T-helper 1 cell treated with Interleukin-12 subunit alpha and Interleukin-12 subunit beta and Interleukin-4 antibody, amounts not matched to agents 30 μg/mL and 1 μg/mL, for 36 hours (primary cell): ENCODE data around the gene IPO7.
"Not testable (repeated sequence)": the region's sequence is repeated elsewhere in the genome, so short reads cannot be mapped to it uniquely, and the experiment has no call there.

Experiments used
- H3K27ac Mint-ChIP-seq: one replicate; pipeline ENCODE4 v1.8.0; 2021; ENCODE audit warnings: mild to moderate bottlenecking, mixed read lengths
- H3K27me3 Mint-ChIP-seq: one replicate; pipeline ENCODE4 v1.8.0; 2021; ENCODE audit warnings: low read depth, mixed read lengths
- H3K36me3 Mint-ChIP-seq: one replicate; pipeline ENCODE4 v1.8.0; 2021; ENCODE audit warnings: low read depth, mixed read lengths
- H3K4me1 Mint-ChIP-seq: one replicate; pipeline ENCODE4 v1.8.0; 2021; ENCODE audit warnings: low read depth, mixed read lengths
- H3K4me3 Mint-ChIP-seq: one replicate; pipeline ENCODE4 v1.8.0; 2021; ENCODE audit warnings: mild to moderate bottlenecking, moderate library complexity, mixed read lengths
- H3K9me3 Mint-ChIP-seq: one replicate; pipeline ENCODE4 v1.8.0; 2021; ENCODE audit warnings: mixed read lengths

Gene IPO7

DNA sequence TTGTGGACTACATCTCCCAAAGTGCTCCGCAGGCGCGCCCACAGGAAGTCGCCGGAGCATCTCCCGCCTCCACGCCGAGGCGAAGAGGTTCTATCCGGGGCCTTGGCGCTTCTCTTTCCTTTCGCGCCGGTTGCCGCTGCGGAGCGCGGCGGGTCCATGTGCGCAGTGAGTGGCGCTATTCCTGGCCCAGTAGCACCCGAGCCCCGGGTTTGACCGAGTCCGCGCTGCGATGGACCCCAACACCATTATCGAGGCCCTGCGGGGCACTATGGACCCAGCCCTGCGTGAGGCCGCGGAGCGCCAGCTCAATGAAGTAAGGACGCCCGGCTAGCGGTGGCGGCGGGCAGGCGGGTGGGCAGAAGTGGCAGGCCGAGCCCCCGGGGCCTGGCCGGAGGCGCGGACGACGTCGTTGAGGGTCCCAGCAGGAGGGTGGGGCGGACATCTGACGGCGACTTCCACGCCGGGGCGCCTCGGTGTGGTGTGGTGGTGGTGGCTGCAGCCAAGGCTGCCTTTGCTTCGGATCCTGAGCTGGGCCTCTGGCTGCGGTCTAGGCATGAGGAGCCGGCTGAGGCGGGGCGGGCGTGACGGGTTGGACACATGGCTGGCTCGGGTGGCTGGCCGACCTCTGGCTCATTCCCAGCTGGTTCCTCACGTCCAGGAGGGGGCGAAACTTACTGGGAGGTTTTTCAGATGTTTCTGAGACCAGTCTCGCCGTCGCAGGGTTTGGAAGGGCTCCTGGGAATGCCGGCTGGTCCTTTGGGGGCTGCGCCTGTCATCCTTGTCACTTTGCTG lies at the start of gene IPO7:
Gene IPO7 (plus strand): TSS at position 118 of the 792 bp plus-strand sequence. CDS start 112 bp downstream, at position 230.
- Mint-ChIP-seq H3K9me3 (no peaks in the 10 kb centered on the region), H3K27me3 (no peaks in the 10 kb centered on the region), H3K4me1 (peaks cover 19% of the 10 kb centered on the region), H3K4me3 (peak within 1 kb of the TSS; percentile 91), H3K36me3 (peaks cover 10% of the 10 kb centered on the region), H3K27ac (peak within 1 kb of the TSS; percentile 86)

DNA sequence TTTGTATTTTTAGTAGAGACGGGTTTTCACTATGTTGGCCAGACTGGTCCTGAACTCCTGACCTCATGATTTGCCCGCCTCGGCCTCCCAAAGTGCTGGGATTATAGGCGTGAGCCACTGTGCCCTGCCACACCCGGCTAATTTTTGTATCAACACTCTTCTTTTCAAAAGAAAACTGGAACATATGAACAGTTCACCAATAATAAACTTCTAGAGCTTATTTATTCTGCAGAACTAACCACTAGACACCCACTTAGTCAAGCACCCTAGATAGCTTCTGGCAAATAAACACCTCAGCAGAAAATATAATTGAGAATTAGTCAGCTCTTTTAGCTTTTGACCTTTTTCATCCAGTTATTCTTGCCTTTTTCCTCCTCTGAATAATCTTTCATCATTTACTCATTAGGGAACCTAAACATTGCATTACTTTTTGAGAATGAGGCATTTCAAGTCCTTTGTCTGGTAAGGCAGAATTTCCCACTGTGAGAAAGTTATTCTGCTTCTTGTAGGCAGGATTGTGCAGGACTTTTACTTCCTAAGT lies 42.7 kb upstream of the IPO7 start:
- Mint-ChIP-seq H3K36me3 (no peaks in the 10 kb centered on the region), H3K27ac (no peak overlapping the region), H3K4me1 (no peaks in the 10 kb centered on the region), H3K27me3 (peaks cover 7% of the 10 kb centered on the region), H3K9me3 (no peaks in the 10 kb centered on the region), H3K4me3 (no peak overlapping the region)

DNA sequence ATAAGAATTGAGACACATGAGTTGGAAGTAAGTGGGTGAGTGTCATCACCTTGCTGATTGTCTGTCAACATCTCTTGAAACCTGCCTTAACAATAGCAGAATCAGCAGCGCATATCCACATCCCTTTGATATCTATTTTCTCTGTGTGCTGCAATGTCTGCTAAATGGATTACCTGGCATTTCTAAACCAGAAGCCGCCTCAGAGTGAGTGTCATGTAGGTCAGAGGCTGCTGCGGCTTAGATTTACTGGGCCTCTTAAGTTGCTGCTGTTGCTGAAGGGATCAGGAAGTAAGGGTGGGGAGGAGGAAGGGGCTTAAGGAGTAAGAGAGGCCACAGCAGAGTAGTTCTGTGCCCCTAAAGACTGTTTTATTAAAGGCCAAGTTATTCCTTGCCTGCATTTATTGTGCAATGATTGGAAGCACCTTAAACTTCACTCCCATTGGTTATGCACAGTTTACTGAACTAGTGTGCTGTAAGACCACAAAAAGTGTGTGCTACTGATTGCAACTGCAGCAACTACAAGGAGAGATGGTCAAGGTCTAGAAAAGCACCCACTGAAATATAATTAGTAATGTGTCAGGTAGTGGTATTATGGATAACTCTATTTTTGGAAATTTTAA lies 40.3 kb upstream of the IPO7 start:
- no peak overlapping the region for H3K27ac Mint-ChIP-seq
- H3K9me3 Mint-ChIP-seq, result no peaks in the 10 kb centered on the region
- peaks cover 15% of the 10 kb centered on the region for H3K4me1 Mint-ChIP-seq
- H3K27me3 Mint-ChIP-seq, result peaks cover 29% of the 10 kb centered on the region
- no peaks in the 10 kb centered on the region for H3K36me3 Mint-ChIP-seq
- H3K4me3 Mint-ChIP-seq, result no peak overlapping the region

DNA sequence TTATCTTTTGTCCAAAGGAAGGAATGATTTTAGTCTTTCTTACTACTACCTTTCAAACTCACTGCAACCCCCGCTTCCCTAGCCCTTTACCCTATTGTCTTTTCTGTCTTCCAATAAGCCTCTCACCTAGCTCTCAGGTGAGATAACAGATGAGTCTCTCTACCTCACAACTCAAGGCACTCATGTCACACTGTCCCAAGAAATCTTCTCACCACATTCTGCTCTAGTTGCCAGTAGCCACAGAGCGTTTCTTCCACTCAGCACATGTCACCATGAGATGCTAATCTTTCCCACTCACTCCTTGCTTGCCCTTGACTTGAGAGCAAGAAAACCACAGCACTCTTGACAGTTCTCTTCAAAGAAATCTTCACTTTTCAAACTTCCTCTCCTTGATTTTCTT lies 37.4 kb upstream of the IPO7 start:
- H3K9me3 Mint-ChIP-seq, result no peaks in the 10 kb centered on the region
- peaks cover 18% of the 10 kb centered on the region for H3K4me1 Mint-ChIP-seq
- H3K36me3 Mint-ChIP-seq, result no peaks in the 10 kb centered on the region
- no peak overlapping the region for H3K27ac Mint-ChIP-seq
- peaks cover 41% of the 10 kb centered on the region for H3K27me3 Mint-ChIP-seq
- no peak overlapping the region for H3K4me3 Mint-ChIP-seq

DNA sequence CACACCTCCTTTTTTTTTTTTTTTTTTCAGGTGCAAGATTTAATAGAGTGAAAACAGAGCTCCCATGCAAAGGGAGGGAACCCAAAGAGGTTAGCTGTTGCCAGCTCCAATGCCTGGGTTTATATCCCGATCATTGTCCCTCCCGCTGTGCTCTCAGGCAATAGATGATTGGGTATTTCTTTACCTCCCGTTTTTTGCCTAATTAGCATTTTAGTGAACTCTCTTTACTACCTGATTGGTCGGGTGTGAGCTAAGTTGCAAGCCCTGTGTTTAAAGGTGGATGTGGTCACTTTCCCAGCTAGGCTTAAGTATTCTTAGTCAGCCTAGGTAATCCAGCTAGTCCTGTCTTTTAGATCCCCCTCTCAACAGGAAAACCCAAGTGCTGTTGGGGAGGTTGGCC lies 36.7 kb upstream of the IPO7 start:
- H3K4me3 Mint-ChIP-seq, H3K36me3 Mint-ChIP-seq, H3K9me3 Mint-ChIP-seq, H3K27ac Mint-ChIP-seq: not testable (repeated sequence)
- H3K4me1 Mint-ChIP-seq, result peaks cover 18% of the 10 kb centered on the region
- peaks cover 41% of the 10 kb centered on the region for H3K27me3 Mint-ChIP-seq

DNA sequence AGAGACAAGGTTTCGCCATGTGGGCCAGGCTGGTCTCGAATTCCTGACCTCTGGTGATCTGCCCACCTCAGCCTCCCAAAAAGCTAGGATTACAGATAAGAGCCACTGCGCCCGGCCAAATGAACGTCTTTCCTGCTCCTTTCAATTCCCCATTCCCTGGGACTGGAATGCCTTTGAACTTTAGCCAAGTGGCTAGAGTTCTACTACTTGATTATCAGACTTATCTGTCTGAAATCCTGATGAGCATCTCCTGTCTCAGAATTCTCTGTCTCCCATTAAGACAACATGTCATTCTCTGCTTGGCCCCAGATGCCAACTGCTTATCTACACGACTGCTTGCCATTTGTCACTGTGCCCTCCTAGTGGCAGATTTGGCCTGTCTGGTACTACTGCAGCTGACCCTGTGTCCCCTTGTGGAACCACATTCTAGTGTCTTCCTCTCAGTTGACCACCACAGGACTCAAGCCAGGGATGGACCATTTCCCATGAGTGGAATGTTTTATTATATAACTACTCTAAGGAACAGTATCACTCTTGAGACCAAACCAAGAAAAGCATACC lies 33.1 kb upstream of the IPO7 start:
- no peaks in the 10 kb centered on the region for H3K36me3 Mint-ChIP-seq
- peaks cover 35% of the 10 kb centered on the region for H3K27me3 Mint-ChIP-seq
- H3K9me3 Mint-ChIP-seq, result no peaks in the 10 kb centered on the region
- no peak overlapping the region for H3K27ac Mint-ChIP-seq
- H3K4me3 Mint-ChIP-seq, result no peak overlapping the region
- H3K4me1 Mint-ChIP-seq, result peaks cover 18% of the 10 kb centered on the region

DNA sequence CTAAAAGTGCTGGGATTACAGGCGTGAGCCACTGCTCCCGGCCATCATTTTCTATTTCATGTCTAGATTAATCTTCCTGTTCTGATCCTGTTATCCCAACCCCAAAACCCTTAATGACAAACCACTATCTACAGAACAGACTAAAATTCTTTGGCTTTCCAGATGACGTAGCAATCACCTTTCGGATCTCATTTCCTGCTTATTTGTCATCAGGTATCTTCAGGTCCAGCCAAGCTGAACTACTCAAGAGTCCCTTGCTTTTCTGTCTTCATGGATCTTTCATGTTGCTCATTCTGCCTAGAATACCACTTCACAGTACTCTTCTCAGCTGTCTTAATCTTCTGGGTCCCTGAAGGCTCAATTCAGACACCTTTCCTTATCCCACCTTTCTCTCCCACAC lies 27.4 kb upstream of the IPO7 start:
- H3K36me3 Mint-ChIP-seq, result no peaks in the 10 kb centered on the region
- H3K9me3 Mint-ChIP-seq, result no peaks in the 10 kb centered on the region
- peaks cover 3% of the 10 kb centered on the region for H3K4me1 Mint-ChIP-seq
- no peak overlapping the region for H3K4me3 Mint-ChIP-seq
- peaks cover 3% of the 10 kb centered on the region for H3K27me3 Mint-ChIP-seq
- H3K27ac Mint-ChIP-seq, result no peak overlapping the region

DNA sequence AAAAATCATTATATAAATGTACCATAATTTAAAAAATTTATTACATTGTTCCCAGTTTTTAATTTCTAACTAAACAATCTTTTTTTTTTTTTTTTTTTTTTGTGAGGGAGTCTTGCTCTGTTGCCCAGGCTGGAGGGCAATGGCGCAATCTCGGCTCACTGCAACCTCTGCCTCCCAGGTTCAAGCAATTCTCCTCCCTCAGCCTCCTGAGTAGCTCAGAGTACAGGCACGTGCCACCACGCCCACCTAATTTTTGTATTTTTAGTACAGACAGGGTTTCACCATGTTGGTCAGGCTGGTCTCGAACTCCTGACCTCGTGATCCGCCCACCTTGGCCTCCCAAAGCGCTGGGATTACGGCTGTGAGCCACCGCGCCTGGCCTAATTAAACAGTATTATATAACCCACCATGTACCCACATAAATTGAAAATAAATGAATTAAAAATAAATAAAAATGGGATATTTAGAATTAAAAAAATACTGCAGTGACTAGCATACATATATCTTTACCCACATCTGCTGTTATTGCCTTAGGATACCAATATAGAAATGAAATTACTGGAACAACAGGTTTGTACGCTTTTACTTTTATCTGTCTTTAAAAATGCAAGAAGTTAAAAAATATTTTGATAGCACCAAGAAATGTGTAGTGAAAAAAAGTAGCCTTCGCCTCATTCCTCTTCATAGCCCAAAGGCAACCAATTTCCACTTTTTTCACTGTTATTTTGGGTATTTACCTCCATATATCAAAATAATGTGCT lies 23.4 kb upstream of the IPO7 start:
- Mint-ChIP-seq H3K4me1 (peaks cover 18% of the 10 kb centered on the region), H3K27ac (peak overlapping the region; percentile 19)
- not testable (repeated sequence) for H3K4me3 Mint-ChIP-seq

DNA sequence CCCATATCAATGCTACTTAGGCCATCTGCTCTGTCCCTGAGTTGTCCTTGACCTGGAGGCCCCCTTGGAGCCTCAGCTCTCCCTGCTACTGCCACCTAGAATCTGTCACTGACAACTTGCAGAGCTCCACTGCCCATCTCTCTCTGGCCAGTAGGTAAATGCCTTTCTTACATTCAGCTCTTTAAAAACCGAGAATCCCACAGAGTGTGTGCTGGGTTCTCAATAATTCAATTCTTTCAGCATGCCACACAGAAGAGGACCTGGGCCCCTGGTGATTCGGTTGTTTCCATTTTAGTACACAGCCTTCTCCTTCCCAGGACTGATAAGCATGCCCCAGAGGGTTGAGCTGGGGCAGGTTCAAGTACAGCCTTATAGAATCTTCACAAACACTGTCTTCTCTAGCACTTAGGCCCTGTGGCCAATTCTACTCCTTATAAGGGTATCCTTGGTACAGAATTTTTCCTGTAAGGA lies 22.0 kb upstream of the IPO7 start:
- Mint-ChIP-seq H3K27ac (peak overlapping the region; percentile 34), H3K9me3 (no peaks in the 10 kb centered on the region), H3K27me3 (peaks cover 3% of the 10 kb centered on the region), H3K4me1 (peaks cover 18% of the 10 kb centered on the region), H3K4me3 (no peak overlapping the region), H3K36me3 (no peaks in the 10 kb centered on the region)

More for the DNA sequence above, 23.4 kb upstream of the IPO7 start:
- H3K9me3 Mint-ChIP-seq, H3K36me3 Mint-ChIP-seq, H3K27me3 Mint-ChIP-seq: not testable (repeated sequence)

DNA sequence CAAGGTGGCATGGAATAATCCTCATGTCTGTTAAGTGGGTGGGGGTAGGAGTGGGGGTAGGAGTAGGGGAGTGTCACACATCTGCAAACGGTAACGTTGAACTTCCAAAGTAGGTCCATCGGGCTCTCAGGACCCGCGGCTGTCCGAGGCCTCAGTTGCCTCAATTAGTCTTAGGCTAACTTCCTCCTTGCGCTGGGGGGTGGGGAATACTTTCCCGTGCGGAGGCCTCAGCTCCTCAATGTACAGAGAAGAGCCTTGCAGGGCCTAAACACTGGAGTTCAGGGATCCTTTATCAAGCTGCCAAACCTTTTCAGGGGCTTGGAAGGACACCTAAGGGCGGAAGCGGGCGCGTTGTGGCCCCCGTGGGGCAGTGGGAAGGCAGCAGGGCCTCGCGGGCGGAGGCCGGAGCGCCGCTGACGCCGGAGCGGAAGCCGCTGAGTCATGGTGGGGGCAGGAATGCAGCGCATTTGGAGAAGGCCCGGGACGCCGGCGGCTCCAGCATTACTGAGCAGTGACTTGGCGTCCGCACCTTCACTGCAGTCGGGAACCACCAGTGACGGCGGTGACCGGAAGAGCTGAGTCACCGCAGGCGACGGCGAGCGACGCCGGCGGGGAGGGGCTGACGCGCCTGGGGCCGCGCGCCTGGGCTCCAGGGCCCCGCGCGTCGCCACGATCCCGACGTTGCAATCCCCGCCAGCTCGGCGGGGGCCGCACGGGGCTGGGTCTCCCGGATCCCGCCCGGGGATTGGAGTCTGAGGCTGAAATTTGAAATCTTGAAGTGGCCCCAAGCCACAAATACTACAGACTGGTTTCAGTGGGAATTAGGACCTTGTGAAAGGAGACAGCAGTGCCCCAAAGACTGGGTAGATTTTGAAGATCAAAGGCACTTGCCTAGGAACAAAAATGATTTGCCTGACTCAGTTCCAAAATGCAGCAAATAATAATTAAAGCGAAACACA lies 20.2 kb upstream of the IPO7 start:
- Mint-ChIP-seq H3K9me3 (no peaks in the 10 kb centered on the region), H3K4me1 (peaks cover 18% of the 10 kb centered on the region), H3K4me3 (peak overlapping the region; percentile 77), H3K27me3 (no peaks in the 10 kb centered on the region), H3K27ac (peak overlapping the region; percentile 89), H3K36me3 (no peaks in the 10 kb centered on the region)

DNA sequence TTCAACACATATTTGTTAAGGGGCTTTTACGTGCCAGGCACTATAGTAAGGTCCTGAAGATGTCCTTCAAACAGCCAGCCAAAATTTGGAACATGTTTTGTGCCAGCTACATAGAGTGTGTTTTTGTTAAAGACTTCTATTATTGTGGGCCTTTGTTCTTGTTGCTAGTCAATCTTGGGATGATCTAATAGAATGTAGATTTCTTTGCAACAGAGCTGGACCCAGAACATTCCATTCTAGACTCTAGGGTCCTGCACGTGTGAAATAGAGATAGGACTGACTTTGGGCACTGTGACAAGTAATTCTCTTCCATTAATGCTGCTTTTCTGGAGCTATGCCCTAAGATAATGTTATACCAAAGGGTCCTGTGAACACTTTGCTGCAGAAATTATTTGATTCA lies 16.9 kb upstream of the IPO7 start:
- Mint-ChIP-seq H3K36me3 (no peaks in the 10 kb centered on the region), H3K4me1 (peaks cover 11% of the 10 kb centered on the region), H3K4me3 (no peak overlapping the region), H3K27me3 (peaks cover 5% of the 10 kb centered on the region), H3K9me3 (no peaks in the 10 kb centered on the region), H3K27ac (no peak overlapping the region)

DNA sequence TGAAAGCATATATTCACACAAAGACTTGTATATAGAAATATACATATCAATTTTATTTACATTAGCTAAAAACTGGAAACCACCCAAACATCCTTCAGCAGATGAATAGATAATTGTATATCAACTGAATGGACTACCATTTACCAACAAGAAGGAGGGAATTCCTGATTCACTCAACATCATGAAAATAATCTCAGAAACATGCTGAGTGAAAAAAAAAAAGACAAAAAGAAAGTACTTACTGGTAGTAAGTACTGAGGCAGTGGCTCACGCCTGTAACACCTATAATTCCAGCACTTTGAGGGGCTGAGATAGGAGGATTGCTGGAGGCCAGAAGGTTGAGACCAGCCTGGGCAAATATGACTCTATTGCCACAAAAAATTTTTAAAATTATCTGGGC lies 7.4 kb upstream of the IPO7 start:
- no peak overlapping the region for H3K4me3 Mint-ChIP-seq
- peaks cover 21% of the 10 kb centered on the region for H3K27me3 Mint-ChIP-seq
- H3K9me3 Mint-ChIP-seq, result no peaks in the 10 kb centered on the region
- no peaks in the 10 kb centered on the region for H3K36me3 Mint-ChIP-seq
- H3K4me1 Mint-ChIP-seq, result no peaks in the 10 kb centered on the region
- no peak overlapping the region for H3K27ac Mint-ChIP-seq

DNA sequence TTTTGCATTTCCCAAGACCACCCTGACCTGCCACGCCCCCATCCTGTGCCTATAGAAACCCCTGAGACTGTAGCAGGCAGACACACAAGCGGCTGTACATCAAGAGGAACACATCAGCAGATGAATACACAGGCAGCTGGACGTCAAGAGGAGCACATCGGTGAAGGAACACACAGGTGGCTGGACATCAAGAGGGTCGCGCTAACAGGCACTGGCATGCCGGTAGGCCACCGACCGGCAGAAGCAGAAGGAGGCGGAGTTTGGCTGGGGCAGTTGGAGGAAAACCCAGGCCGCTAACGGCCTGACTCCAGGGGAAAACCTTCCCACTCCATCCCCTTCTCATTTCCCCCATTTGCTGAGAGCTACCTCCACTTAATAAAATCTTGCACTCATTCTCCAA lies 5.4 kb upstream of the IPO7 start:
- Mint-ChIP-seq H3K4me3 (no peak overlapping the region), H3K27ac (peak overlapping the region; percentile 15), H3K36me3 (no peaks in the 10 kb centered on the region), H3K27me3 (peaks cover 9% of the 10 kb centered on the region), H3K9me3 (no peaks in the 10 kb centered on the region), H3K4me1 (peaks cover under 1% of the 10 kb centered on the region)
